HL-60 (cell line): ENCODE data around the gene MOB2.

Experiments
- DNase-seq, 2 experiments: peaks; one replicate each; pipeline ENCODE4 v3.0.0-alpha.2; 2010 to 2020; ENCODE audit warnings: low read depth in 1 of 2, low spot score in 1 of 2
- H3K27ac ChIP-seq: fragments of 250-450 bp; sonication (Bioruptor Pico); replicated peaks from 2 replicates; pipeline ENCODE4 v1.5.1; 2020; ENCODE audit warnings: mild to moderate bottlenecking, moderate library complexity
- H3K27me3 ChIP-seq: fragments of 250-450 bp; sonication (Bioruptor Pico); 2 replicates; pipeline ENCODE4 v1.5.1; 2021; ENCODE audit warnings: mild to moderate bottlenecking, moderate library complexity; ENCODE audit not compliant: insufficient read depth, poor library complexity, severe bottlenecking
- H3K4me3 ChIP-seq: replicated peaks from 2 replicates; pipeline ENCODE4 v1.5.1; 2011; ENCODE audit warnings: mild to moderate bottlenecking, control low read depth, low read length; ENCODE audit not compliant: insufficient read depth
- CTCF ChIP-seq: IDR thresholded peaks from one replicate; pipeline ENCODE4 v1.5.1; 2011; ENCODE audit warnings: low read length, control low read depth, inconsistent platforms; ENCODE audit not compliant: insufficient read depth
- GABPA ChIP-seq: IDR thresholded peaks from 2 replicates; pipeline ENCODE4 v1.6.1; 2012; ENCODE audit warnings: low read depth
- POLR2AphosphoS5 ChIP-seq: IDR thresholded peaks from 2 replicates; pipeline ENCODE4 v1.6.1; 2012; ENCODE audit warnings: low read depth
- REST ChIP-seq: IDR thresholded peaks from 2 replicates; pipeline ENCODE4 v1.6.1; 2012; ENCODE audit warnings: low read depth; ENCODE audit not compliant: insufficient replicate concordance
- SPI1 ChIP-seq: IDR thresholded peaks from 2 replicates; pipeline ENCODE4 v1.6.1; 2012; ENCODE audit warnings: low read depth, mild to moderate bottlenecking, borderline replicate concordance

Gene MOB2

GRCh38 chr11:1497600-1497999, 11.0 kb upstream of the MOB2 start:
- DNase-seq = no peak
- no peak overlapping the region for H3K4me3 ChIP-seq
- no peaks in the 10 kb centered on the region for H3K27me3 ChIP-seq
- TF ChIP-seq SPI1 = no peak
- TF ChIP-seq GABPA = no peak
- TF ChIP-seq REST = no peak
- no peak for TF ChIP-seq CTCF
- no peak for TF ChIP-seq POLR2AphosphoS5
- H3K27ac ChIP-seq = no peak overlapping the region

- DNase-seq = no peak
- no peak for TF ChIP-seq REST
- TF ChIP-seq GABPA = no peak
- no peak for TF ChIP-seq SPI1
- no peak for TF ChIP-seq CTCF
- TF ChIP-seq POLR2AphosphoS5 = no peak
- H3K27me3 ChIP-seq = no peaks in the 10 kb centered on the region
- H3K4me3 ChIP-seq = no peak overlapping the region
- H3K27ac ChIP-seq = no peak overlapping the region
Measured at GRCh38 chr11:1496761-1497095, 10.1 kb upstream of the MOB2 start.

GRCh38 chr11:1496091-1496760, 9.6 kb upstream of the MOB2 start:
- DNase-seq = no peak
- no peak overlapping the region for H3K27ac ChIP-seq
- TF ChIP-seq REST = no peak
- TF ChIP-seq SPI1 = no peak
- no peak for TF ChIP-seq CTCF
- no peak for TF ChIP-seq GABPA
- TF ChIP-seq POLR2AphosphoS5 = no peak
- H3K27me3 ChIP-seq = no peaks in the 10 kb centered on the region
- H3K4me3 ChIP-seq = no peak overlapping the region
